Activated CD4-positive, alpha-beta T cell treated with anti-CD3 and anti-CD28 coated beads, Interleukin-2, amount 50 U/mL, for 48 hours (primary cell): ENCODE results near the gene NCK2.

Experiments
- DNase-seq, 2 experiments: peaks; one replicate each; pipeline ENCODE4 v3.0.0-alpha.2; 2020

NCK2 gene

DNA sequence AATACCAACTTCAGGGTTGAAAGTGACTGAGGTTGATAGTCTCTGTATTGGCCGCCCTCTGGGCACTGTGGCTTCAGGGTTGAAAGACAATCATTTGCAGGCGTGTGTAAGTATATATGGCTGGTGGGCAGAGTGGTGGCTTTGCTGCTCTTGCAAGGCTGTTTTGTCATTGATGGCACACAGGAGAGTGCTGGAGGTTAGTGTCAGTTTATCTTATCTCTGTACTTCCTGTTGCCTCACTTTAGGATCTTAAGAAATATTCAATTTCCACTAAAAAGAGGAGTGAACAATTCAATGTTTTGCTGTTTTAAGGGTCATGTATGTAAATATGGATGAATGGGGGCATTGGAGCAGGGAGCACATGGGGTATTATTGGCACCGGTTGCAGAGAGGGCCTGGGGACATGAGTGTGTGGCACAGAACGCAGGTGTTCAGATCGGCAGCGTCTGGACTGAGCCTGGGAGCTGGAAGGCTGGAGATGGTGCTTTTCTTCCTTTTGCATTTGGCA lies 51.5 kb downstream of the NCK2 start:
- DNase-seq: peak in 1 of 2 experiments; percentile 51

DNA sequence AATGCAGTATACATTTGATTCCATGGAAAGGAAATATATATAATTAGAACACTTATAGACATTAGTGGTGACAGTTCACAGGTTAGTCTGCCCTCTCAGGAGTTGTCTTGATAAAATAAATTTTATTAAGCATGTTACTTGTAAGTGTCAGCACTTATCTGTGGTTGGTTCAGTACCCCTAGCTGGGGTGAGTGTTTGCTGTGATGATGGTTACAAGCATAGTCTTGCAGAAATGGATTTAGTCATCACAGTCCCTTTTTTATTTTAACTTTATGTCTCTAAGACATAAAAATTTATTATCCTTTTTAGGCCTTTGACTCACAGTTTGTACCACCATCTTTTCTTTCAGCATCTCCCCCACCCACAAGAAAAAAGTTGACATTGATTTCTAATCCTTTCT lies 52.1 kb downstream of the NCK2 start:
- no peak for DNase-seq

DNA sequence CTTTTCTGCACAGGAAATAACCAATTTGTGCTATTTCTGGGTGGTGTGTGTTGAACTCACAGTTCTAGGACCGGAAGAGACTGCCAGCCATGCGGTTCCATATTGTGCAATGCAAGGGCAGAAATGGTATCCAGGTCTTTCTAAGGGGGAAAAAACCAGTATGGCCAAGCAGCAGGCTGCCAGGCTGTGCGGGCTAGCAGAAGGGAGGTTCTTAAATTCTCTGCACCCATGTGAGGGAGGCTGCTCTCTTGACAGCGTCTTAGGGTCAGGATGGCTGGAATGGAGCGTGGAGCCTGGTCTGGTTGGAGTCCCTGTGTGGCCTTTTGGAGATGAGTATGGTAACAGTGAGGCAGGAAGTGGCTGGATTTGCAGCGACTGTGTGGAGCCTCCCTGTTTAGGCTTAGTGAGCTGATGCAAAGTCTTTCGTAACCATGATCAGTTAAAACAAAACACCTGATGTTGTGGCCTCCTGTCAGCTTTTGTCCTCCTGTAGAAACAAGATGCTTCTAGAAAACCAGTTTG lies 52.6 kb downstream of the NCK2 start:
- DNase-seq: no peak

GRCh38 chr2:105798595-105798994 lies 53.9 kb downstream of the NCK2 start:
- no peak for DNase-seq

- no peak for DNase-seq
These were observed 55.5 kb downstream of the NCK2 start for GRCh38 chr2:105800036-105800713.

DNA sequence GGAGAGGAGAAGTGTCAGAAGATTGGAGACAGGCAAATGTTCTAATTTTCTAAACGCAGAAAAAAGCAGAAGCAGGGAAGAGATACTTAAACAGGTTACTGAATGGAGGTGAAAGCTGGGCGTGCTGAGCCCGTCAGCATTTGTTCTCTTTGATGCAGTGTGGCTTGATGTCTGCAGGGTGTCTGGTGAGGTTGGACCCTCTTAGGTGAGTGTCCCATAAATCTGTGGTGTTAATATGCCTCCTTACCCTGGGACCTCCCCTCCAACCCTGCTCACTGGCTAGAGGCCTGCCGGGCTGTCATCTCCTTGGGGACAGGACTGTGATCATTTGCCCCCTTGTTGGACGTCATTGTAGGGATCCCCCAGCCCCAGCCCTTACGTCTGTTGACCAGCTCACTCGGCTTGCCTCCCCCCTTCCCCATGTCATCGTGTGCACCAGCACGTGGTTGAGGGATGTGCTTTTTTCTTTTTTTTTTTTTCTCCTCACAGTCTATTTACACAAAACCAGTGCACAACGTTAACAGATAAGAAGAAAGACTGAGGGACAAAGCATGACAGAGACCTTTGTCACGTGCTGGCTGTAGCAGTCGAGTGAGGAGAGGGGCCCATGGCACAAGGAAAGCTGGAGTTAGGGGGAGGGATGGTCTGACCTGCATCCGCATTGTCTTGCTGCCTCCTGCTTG lies 56.4 kb downstream of the NCK2 start:
- no peak for DNase-seq

GRCh38 chr2:105801961-105802360 lies 57.2 kb downstream of the NCK2 start:
- DNase-seq: no peak

DNA sequence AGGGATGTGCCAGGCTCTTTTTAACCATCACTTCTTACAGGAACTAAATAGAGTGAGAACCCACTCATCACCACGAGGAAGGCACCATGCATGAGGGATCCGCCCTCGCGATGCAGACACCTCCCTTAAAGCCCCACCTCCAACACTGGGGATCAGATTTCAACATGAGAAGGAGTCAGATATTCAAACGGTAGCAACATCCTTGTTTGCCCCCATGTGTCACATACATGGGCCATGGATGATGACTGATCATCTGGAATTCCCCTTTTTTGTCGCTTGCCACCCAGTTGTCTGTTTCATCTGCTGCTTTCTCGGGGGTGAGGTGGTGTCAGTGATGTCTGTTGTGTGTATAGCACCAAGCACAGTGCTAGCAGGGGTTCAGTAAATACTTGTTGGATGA lies 57.9 kb downstream of the NCK2 start:
- DNase-seq: peak; percentile 42 to 67

- no peak for DNase-seq
These were observed 58.6 kb downstream of the NCK2 start for GRCh38 chr2:105803337-105803736.

DNA sequence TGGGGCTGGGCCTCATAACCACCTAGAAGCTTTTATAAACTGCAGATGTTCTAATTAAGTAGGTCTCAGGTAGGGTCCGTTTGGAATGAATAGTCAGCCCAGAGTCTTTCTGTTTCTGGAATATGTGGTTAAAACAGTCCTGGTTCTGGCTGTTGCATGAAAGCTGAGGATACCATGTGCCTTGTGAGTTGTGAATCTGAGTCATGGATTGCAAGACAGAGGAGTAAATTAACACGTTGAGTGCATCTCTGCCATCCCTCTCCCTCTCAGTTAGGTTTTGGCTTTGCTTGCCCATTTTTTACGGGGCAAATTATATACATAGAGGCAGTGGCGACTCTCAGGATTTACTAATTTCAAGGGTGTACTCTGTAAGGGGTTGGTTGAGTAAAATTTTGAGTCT lies 59.1 kb downstream of the NCK2 start:
- no peak for DNase-seq

GRCh38 chr2:105804266-105804665 lies 59.6 kb downstream of the NCK2 start:
- DNase-seq: no peak

DNA sequence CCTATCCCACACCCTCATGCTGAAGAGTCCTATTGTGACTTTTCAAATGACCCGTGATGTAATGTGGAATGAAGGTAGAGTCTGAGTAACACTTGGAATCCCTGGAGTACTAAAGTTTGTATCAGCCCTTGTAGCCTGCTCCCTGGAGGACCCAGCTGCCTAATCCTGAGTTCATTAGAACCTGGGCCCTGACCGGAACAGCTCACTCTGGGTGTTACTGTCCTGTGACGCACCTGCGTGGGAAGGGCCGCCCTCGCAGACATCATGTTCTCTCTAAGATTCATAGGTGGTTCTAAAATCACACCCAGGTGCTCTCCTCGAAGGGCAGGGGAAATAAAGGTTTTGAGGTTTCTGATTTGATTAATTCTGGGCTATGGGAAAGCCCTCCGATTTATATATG lies 62.3 kb downstream of the NCK2 start:
- DNase-seq: peak; percentile 64 to 73

DNA sequence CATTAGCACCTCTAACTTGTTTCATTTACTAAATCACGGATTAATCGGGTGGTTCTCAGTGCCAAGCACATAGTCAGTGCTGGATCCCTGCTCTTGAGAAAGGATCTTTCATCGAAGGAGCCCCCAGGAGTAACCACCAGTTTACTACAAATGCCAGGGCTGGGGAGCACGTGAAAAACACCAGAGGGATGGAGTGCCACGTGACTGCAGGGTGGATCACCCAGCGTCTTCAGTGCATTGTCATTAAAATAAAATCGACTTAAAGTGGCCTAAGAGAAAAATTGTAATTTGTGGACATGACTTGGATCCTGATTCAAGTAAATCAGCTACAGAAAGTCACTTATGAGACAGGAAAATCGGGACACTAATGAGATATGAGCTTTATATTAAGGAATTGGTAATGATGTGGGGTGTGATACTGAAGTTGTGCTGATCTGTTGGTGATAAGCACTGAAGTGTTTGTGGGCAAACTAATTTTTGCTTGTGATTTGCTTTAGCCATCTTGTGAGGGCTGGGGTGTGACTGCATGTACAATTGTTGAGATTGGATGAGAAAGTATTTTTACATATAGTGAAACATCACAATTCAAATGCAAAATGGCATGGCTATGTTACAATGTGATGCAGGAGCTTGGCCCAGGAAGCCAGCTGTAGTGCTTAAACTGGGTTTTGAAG lies 63.8 kb downstream of the NCK2 start:
- DNase-seq: no peak

DNA sequence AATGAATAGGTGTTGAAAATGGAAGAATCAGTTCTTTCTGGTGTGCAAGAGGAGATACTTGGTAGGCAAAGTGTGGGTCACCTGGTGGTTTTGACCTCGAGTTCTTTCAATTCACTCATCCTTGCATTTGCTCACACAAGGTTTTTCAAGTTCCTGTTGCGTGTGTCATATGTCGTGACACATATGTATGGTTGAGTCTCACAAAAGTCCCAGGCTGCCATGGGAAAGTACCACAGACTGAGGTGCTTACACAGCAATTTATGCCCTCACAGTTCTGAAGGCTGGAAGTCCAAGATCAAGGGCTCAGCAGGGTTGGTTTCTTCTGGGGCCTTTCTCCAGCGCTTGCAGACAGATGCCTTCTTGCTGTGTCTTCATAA lies 64.4 kb downstream of the NCK2 start:
- peak; percentile 50 to 57 for DNase-seq

GRCh38 chr2:105809723-105810122 lies 65.0 kb downstream of the NCK2 start:
- DNase-seq: no peak

GRCh38 chr2:105812180-105813044 lies 67.7 kb downstream of the NCK2 start:
- no peak for DNase-seq

DNA sequence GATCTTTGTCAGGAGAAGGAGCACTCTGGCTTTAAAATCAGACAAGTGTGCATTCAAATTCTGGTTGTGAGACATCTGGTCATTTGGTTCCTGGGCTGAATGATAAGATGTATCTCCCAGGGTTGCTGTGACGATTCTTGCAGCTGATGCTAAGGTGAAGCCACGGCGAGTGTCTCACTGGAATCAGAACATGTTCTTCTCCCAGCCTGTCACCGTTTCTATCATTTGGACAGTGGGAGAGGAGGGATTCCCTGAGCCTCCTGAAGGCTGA lies 68.3 kb downstream of the NCK2 start:
- DNase-seq: no peak

- no peak for DNase-seq
These were observed 68.7 kb downstream of the NCK2 start for GRCh38 chr2:105813405-105813804.

GRCh38 chr2:105814291-105814940 lies 69.7 kb downstream of the NCK2 start:
- no peak for DNase-seq

GRCh38 chr2:105815401-105815800 lies 70.7 kb downstream of the NCK2 start:
- no peak for DNase-seq

DNA sequence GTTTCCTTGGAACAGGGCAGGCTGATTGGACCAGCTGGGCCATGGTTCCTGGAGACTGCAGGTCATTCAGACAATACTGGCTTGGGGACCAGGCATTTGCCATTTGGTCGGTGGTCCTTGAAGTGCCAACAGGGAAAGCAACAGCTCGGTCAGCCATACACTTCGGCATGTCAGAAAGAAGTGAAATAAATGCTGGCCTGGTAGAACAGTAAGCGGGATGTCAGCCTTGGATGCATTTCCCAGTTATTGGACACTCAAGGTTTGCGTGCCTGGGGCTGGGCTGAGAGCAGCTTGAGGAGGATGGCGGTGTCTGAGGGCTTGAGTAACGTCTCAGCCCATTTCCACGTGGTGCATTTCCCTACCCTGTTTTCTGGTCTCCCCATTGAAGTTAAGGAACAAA lies 75.4 kb downstream of the NCK2 start:
- no peak for DNase-seq

DNA sequence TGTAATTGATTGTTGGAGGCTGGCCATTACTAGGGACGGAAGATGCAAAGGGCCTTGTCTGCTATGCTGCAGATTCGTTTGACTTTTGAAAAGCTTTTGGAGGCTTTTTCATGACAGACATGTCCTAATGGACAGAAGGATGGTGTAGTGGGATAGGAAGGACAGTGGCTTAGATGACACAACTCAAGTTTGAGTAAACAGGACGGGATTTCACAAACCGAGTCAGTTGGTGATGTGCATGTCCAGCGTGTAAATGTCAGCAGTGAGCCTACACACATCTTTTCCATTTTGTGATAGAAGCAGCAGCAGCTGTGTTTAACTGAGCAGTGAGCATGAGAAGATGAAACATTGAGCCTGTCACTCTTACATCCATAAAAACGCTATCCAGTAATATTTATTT lies 76.0 kb downstream of the NCK2 start:
- no peak for DNase-seq
